Measurements from ENCODE around the gene CERS6. TPM values are rescaled to one million over a fixed set of nuclear protein-coding genes. Genes with fewer than 3 reads are reported as not detected.

Gene CERS6
- total RNA-seq, 2 donors from 2014 or later: 12.5 to 16.3 TPM

DNA sequence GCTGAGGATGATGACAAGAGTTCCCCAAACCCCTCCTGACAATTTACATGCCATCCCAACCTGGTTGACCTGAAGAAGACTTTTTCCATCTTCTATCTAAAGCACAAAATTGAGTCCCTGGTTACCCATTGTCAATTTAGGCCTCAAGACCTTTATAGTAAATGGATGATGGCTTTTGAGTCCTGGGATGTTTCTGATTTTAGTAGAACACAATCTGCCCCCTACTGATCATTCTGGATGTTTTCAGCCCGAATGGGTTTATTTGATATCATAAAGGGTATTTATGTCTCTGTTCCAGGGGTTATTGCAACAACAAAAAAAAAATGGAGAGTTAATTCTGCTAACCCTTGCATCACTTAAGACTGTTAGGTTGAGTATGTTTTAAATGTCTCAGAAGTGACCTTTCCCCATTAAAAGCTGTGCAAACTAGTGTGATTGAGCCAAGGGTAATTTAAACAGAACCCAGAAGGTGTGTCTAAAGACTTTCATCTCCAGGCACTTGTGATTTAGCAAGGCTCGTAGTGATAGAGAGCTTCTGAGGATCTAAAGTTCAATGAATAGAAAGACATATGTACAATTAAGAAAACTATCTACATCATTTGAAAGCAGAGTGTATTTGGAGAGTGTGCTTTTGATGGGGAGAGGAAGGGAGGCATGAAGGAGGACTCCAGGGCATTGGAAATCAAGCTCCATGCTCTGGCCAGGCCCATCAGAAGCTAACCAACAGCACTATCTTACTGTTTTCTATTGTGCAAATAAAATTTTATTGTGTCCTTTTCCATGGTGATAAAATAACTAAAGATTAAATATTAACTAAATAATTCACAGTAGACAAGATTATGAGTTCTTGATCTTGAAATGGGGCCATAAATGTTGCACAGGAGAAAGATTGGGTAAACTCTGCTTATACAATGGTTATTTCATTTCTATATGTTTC is 249.7 kb downstream of the CERS6 start:
- WGBS, 2 donors: 32 to 36% methylated on average over 2 of the region's 2 CpGs
- TF ChIP-seq, protein P1, sequence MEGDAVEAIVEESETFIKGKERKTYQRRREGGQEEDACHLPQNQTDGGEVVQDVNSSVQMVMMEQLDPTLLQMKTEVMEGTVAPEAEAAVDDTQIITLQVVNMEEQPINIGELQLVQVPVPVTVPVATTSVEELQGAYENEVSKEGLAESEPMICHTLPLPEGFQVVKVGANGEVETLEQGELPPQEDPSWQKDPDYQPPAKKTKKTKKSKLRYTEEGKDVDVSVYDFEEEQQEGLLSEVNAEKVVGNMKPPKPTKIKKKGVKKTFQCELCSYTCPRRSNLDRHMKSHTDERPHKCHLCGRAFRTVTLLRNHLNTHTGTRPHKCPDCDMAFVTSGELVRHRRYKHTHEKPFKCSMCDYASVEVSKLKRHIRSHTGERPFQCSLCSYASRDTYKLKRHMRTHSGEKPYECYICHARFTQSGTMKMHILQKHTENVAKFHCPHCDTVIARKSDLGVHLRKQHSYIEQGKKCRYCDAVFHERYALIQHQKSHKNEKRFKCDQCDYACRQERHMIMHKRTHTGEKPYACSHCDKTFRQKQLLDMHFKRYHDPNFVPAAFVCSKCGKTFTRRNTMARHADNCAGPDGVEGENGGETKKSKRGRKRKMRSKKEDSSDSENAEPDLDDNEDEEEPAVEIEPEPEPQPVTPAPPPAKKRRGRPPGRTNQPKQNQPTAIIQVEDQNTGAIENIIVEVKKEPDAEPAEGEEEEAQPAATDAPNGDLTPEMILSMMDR (IDR thresholded peaks at IDR 0.05): peak in 4 of 7 experiments; percentile 23 to 31 (median 25)
- TF ChIP-seq POLR2A (IDR thresholded peaks at IDR 0.05): no peak
- DNase-seq (peak in 2 of 4 donors; percentile 17 to 25), ATAC-seq (peak; percentile 90)
- Histone ChIP-seq H3K4me1 (peaks cover 20% of the 10 kb centered on the region), H3K27me3 (no peaks in the 10 kb centered on the region), H3K4me3 (no peak overlapping the region), H3K27ac (peak overlapping the region in 1 of 4 donors; percentile 25), H3K9me3 (no peaks in the 10 kb centered on the region), H3K36me3 (replicated peaks in 1 of 2; ENCODE audit: insufficient read depth in 1 of 2, low read depth in 2 of 2) (no peaks in the 10 kb centered on the region)
- intact Hi-C loops (cut with DNase I): no loop called here

- intact Hi-C loops (cut with DNase I): no loop called here
- DNase-seq (no peak), ATAC-seq (no peak)
- TF ChIP-seq POLR2A (IDR thresholded peaks at IDR 0.05): no peak
- TF ChIP-seq, protein P1 (IDR thresholded peaks at IDR 0.05): no peak
- Histone ChIP-seq H3K9me3 (no peaks in the 10 kb centered on the region), H3K36me3 (replicated peaks in 1 of 2; ENCODE audit: insufficient read depth in 1 of 2, low read depth in 2 of 2) (no peaks in the 10 kb centered on the region), H3K27me3 (no peaks in the 10 kb centered on the region), H3K27ac (no peak overlapping the region), H3K4me1 (peaks cover 20% of the 10 kb centered on the region), H3K4me3 (no peak overlapping the region)
- 90 to 91% methylated on average over 2 of the region's 2 CpGs for WGBS, 2 donors
Measured at GRCh38 chr2:168706806-168707205, 250.7 kb downstream of the CERS6 start.

- no peaks in the 10 kb centered on the region for H3K36me3 ChIP-seq (replicated peaks in 1 of 2; ENCODE audit: insufficient read depth in 1 of 2, low read depth in 2 of 2)
- WGBS, 2 donors: 87 to 94% methylated on average over 1 of the region's 1 CpG
- TF ChIP-seq POLR2A (IDR thresholded peaks at IDR 0.05): no peak
- TF ChIP-seq, protein P1 (IDR thresholded peaks at IDR 0.05): no peak
- no peak overlapping the region for H3K27ac ChIP-seq
- DNase-seq: no peak
- no peaks in the 10 kb centered on the region for H3K27me3 ChIP-seq
- H3K4me1 ChIP-seq: peaks cover 20% of the 10 kb centered on the region
- intact Hi-C loops (cut with DNase I): no loop called here
- no peak overlapping the region for H3K4me3 ChIP-seq
- H3K9me3 ChIP-seq: no peaks in the 10 kb centered on the region
- no peak for ATAC-seq
Measured at GRCh38 chr2:168708080-168708479, 252.0 kb downstream of the CERS6 start.

- 85 to 91% methylated on average over 4 of the region's 4 CpGs for WGBS, 2 donors
- peaks cover 10% of the 10 kb centered on the region for H3K4me1 ChIP-seq
- H3K27ac ChIP-seq: no peak overlapping the region
- DNase-seq: no peak
- no peaks in the 10 kb centered on the region for H3K27me3 ChIP-seq
- no peaks in the 10 kb centered on the region for H3K36me3 ChIP-seq (replicated peaks in 1 of 2; ENCODE audit: insufficient read depth in 1 of 2, low read depth in 2 of 2)
- no peak for ATAC-seq
- H3K4me3 ChIP-seq: no peak overlapping the region
- H3K9me3 ChIP-seq: no peaks in the 10 kb centered on the region
- TF ChIP-seq POLR2A (IDR thresholded peaks at IDR 0.05): no peak
- TF ChIP-seq, protein P1 (IDR thresholded peaks at IDR 0.05): no peak
- intact Hi-C loops (cut with DNase I): no loop called here
Measured at GRCh38 chr2:168710754-168711467, 254.8 kb downstream of the CERS6 start.

Data from body of pancreas (tissue), 4 donors.